IPS-18c (cell line): ENCODE measurements around the gene TSKU.

Source experiments
- H3K4me3 ChIP-seq: 2 replicates; pipeline ENCODE4 v1.7.0; 2013; ENCODE audit warnings: low read depth, mild to moderate bottlenecking, low read length, moderate library complexity; ENCODE audit not compliant: insufficient read depth
- H3K9me3 ChIP-seq: one replicate; pipeline ENCODE4 v1.6.1; 2013; ENCODE audit warnings: mild to moderate bottlenecking, low read length, moderate library complexity; ENCODE audit not compliant: control insufficient read depth, insufficient read depth

TSKU gene

DNA sequence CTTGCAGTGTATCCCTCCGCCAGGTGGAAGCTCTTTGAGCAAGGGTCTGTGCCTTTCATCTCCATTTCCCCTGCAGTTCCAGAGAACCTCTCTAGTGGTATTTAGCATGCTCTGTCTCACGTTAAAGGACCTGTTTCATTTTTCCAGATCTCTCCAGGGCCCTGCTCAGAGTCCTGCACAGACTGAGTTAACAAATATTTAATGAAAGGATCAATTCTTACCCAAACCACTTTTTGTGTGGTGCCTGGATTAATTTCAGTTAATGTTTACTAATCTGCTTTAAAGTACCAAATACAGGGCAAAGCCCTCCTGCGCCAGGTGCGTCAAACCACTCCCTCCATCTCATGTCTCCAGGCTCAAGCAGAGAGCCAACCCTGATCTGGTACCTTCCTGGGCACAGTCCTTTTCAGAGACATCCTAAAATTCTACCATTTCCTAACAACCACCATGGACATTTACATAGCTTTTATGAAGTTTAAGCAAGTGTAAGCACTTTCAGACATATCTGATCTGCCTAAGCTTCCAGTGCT is 58.8 kb downstream of the TSKU start:
- Histone ChIP-seq H3K4me3 (no peak overlapping the region), H3K9me3 (no peaks in the 10 kb centered on the region)

DNA sequence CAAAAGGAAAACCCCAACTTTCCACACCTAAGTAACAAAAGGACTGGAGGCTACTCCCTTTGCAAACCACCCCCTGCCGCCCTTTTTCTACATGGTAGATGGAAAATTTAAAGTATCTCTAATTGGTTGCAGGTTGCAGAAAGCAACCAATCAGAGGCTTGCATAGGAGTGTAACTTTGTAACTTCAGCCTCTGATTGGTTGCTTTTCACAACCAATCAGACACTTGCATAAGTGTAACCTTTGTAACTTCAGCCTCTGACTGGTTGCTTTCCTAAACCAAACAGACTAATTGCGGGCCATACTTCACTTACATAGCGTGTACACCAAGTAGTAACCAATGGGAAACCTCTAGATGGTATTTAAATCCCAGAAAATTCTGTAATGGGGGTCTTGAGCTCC is 60.8 kb downstream of the TSKU start:
- no peak overlapping the region for H3K4me3 ChIP-seq
- no peaks in the 10 kb centered on the region for H3K9me3 ChIP-seq

DNA sequence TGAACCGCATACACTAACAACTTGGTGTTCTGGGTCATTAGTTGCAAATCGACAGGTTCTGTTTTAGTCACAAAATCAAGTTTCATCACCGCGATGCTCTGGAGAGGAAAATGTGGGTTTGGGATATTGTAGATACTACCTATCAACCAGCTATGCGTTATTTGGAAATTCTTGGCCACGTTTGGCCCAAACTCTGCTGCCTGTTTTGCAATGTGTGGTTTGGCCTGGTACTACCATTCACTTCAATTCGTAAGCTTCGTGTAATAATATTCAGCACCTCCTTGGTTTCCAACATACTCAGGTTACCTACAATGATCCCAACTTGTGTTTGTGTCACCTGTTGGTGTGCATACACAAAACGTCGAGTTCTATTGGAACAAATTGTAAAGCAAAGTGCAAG is 61.4 kb downstream of the TSKU start:
- no peaks in the 10 kb centered on the region for H3K9me3 ChIP-seq
- H3K4me3 ChIP-seq: no peak overlapping the region

DNA sequence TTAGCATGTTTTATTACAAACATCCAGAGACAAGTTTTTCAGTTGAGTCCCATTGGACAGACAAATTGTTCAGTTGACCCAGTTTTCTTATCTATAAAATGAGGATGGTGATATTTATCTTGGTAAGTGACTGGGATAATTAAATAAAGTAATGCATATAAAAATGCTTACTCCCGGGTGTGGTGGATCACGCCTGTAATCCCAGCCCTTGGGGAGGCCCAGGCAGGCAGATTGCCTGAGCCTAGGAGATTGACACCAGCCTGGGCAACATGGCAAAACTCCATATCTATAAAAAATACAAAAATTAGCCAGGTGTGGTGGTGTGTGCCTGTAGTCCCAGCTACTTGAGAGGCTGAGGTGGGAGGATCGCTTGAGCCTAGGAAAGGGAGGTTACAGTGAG is 61.9 kb downstream of the TSKU start:
- no peak overlapping the region for H3K4me3 ChIP-seq
- no peaks in the 10 kb centered on the region for H3K9me3 ChIP-seq

DNA sequence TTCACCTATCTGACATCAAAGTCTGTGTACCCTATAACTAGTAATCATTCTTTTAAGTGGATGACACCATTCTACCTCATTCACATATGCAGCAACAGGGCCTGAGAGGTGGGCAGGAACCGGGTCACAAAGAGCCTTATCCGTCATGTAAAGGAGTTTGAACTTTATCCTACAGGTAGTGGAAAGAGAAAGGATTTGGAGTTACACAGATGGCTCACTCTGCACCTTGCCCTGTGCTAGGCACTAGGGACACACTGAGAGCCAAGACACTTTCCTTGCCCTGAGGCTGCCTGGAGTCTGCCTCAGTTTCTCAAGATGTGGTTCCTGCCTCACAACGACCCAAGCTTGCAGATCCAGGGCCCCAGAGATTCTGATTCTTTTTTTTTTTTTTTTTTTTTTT is 63.3 kb downstream of the TSKU start:
- Histone ChIP-seq H3K9me3 (no peaks in the 10 kb centered on the region), H3K4me3 (no peak overlapping the region)
